OCI-LY1 (cell line): ENCODE results near the gene EFNA2.
"Not testable (repeated sequence)": the region's sequence is repeated elsewhere in the genome, so short reads cannot be mapped to it uniquely, and the experiment has no call there.

ENCODE experiments used
- H2AFZ ChIP-seq: fragments of 200-600 bp; sonication (generic), shearing (Covaris generic); 2 replicates; pipeline ENCODE4 v1.6.0; 2014; ENCODE audit warnings: antibody characterized with exemption, mild to moderate bottlenecking, low read length
- H3F3A ChIP-seq: fragments of 200-600 bp; sonication (generic), shearing (Covaris generic); 2 replicates; pipeline ENCODE4 v1.6.0; 2014; ENCODE audit warnings: mild to moderate bottlenecking, antibody characterized with exemption, low read length, moderate library complexity; ENCODE audit not compliant: insufficient read depth
- H3K27ac ChIP-seq: fragments of 200-600 bp; sonication (generic); 2 replicates; pipeline ENCODE4 v1.5.1; 2014; ENCODE audit warnings: low read length, mixed run types, mild to moderate bottlenecking, low read depth; ENCODE audit not compliant: poor library complexity, severe bottlenecking
- H3K27me3 ChIP-seq: fragments of 200-600 bp; sonication (generic); 2 replicates; pipeline ENCODE4 v1.6.0; 2014; ENCODE audit warnings: antibody characterized with exemption, mild to moderate bottlenecking, low read length, moderate library complexity; ENCODE audit not compliant: insufficient read depth
- H3K36me3 ChIP-seq: fragments of 200-600 bp; sonication (generic); 2 replicates; pipeline ENCODE4 v1.6.1; 2014; ENCODE audit warnings: mild to moderate bottlenecking, antibody characterized with exemption, low read length, moderate library complexity, mixed read lengths; ENCODE audit not compliant: insufficient read depth
- H3K4me1 ChIP-seq: fragments of 200-600 bp; sonication (generic); 2 replicates; pipeline ENCODE4 v1.5.1; 2014; ENCODE audit warnings: mild to moderate bottlenecking, low read length, moderate library complexity; ENCODE audit not compliant: insufficient read depth, severe bottlenecking
- H3K4me2 ChIP-seq: fragments of 200-600 bp; sonication (generic), shearing (Covaris generic); 2 replicates; pipeline ENCODE4 v1.6.1; 2014; ENCODE audit warnings: low read length
- H3K4me3 ChIP-seq: fragments of 200-600 bp; sonication (generic); 2 replicates; pipeline ENCODE4 v1.5.1; 2014; ENCODE audit warnings: low read length, low read depth, mild to moderate bottlenecking, mixed read lengths; ENCODE audit not compliant: poor library complexity, severe bottlenecking
- H3K79me2 ChIP-seq: fragments of 200-600 bp; shearing (Covaris generic); 2 replicates; pipeline ENCODE4 v1.6.1; 2016; ENCODE audit warnings: mixed run types, low read length, mixed read lengths; ENCODE audit not compliant: insufficient read depth
- H3K9ac ChIP-seq: fragments of 200-600 bp; sonication (generic), shearing (Covaris generic); 2 replicates; pipeline ENCODE4 v1.6.1; 2014; ENCODE audit warnings: mild to moderate bottlenecking, low read length, mixed read lengths
- H3K9me2 ChIP-seq: fragments of 200-600 bp; sonication (generic), shearing (Covaris generic); 2 replicates; pipeline ENCODE4 v1.6.1; 2014; ENCODE audit warnings: low read depth, mild to moderate bottlenecking, low read length, mixed read lengths
- H3K9me3 ChIP-seq: fragments of 200-600 bp; shearing (Covaris generic); 2 replicates; pipeline ENCODE4 v1.6.1; 2014; ENCODE audit warnings: low read length, mixed read lengths
- H4K20me1 ChIP-seq: fragments of 200-600 bp; sonication (generic), shearing (Covaris generic); 2 replicates; pipeline ENCODE4 v1.6.0; 2016; ENCODE audit warnings: mild to moderate bottlenecking, low read length; ENCODE audit not compliant: insufficient read depth
- CTCF ChIP-seq: fragments of 200-600 bp; sonication (generic), shearing (Covaris generic); IDR thresholded peaks from 2 replicates; pipeline ENCODE4 v1.5.1; 2017; ENCODE audit warnings: mild to moderate bottlenecking, antibody characterized with exemption, low read length, moderate library complexity, mixed read lengths
- EZH2 ChIP-seq: fragments of 200-600 bp; sonication (generic), shearing (Covaris generic); IDR thresholded peaks from 2 replicates; pipeline ENCODE4 v1.8.0; 2017; ENCODE audit warnings: borderline replicate concordance, mixed run types, mild to moderate bottlenecking, antibody characterized with exemption, low read length, moderate library complexity, mixed read lengths

The EFNA2 gene

GRCh38 chr19:1317274-1318003 lies 31.8 kb downstream of the EFNA2 start:
- H3K36me3 ChIP-seq, result no peaks in the 10 kb centered on the region
- H3K79me2 ChIP-seq, result no peaks in the 10 kb centered on the region
- H3K9me3 ChIP-seq, result no peaks in the 10 kb centered on the region
- no peaks in the 10 kb centered on the region for H3F3A ChIP-seq
- H2AFZ ChIP-seq, result no peak overlapping the region
- no peak for TF ChIP-seq EZH2
- no peak overlapping the region for H3K4me3 ChIP-seq
- H4K20me1 ChIP-seq, result no peaks in the 10 kb centered on the region
- H3K9ac ChIP-seq, result no peak overlapping the region
- H3K27ac ChIP-seq, result no peak overlapping the region
- H3K4me1 ChIP-seq, result no peaks in the 10 kb centered on the region
- no peak overlapping the region for H3K4me2 ChIP-seq
- no peaks in the 10 kb centered on the region for H3K9me2 ChIP-seq
- H3K27me3 ChIP-seq, result peaks cover 15% of the 10 kb centered on the region; the same call in 1 of the 2 replicates

GRCh38 chr19:1318678-1319471 lies 33.2 kb downstream of the EFNA2 start:
- Histone ChIP-seq H3K79me2 (no peaks in the 10 kb centered on the region), H3K4me3 (no peak overlapping the region), H3F3A (no peaks in the 10 kb centered on the region), H3K4me1 (no peaks in the 10 kb centered on the region), H3K27ac (no peak overlapping the region), H4K20me1 (no peaks in the 10 kb centered on the region), H3K9ac (no peak overlapping the region), H3K4me2 (no peak overlapping the region; the same call in 1 of the 2 replicates), H2AFZ (no peak overlapping the region), H3K27me3 (peaks cover 22% of the 10 kb centered on the region; the same call in 1 of the 2 replicates), H3K9me2 (no peaks in the 10 kb centered on the region), H3K9me3 (no peaks in the 10 kb centered on the region), H3K36me3 (no peaks in the 10 kb centered on the region)
- TF ChIP-seq EZH2 (no peak), CTCF (no peak)

GRCh38 chr19:1320282-1320650 lies 34.6 kb downstream of the EFNA2 start:
- H3K4me1 ChIP-seq, H2AFZ ChIP-seq, H3K79me2 ChIP-seq, H3K4me2 ChIP-seq, H3K4me3 ChIP-seq, H3K27ac ChIP-seq, H4K20me1 ChIP-seq, H3F3A ChIP-seq, H3K9ac ChIP-seq, H3K36me3 ChIP-seq, H3K9me2 ChIP-seq, H3K9me3 ChIP-seq: not testable (repeated sequence)
- H3K27me3 ChIP-seq, result peaks cover 22% of the 10 kb centered on the region; the same call in 1 of the 2 replicates

- Histone ChIP-seq H2AFZ (no peak overlapping the region), H3K4me1 (no peaks in the 10 kb centered on the region), H3K9me2 (no peaks in the 10 kb centered on the region), H3K9ac (no peak overlapping the region), H3K27ac (no peak overlapping the region), H3K79me2 (no peaks in the 10 kb centered on the region), H3K36me3 (no peaks in the 10 kb centered on the region), H3K4me2 (no peak overlapping the region), H3K4me3 (no peak overlapping the region), H3K27me3 (peaks cover 17% of the 10 kb centered on the region; the same call in 1 of the 2 replicates), H4K20me1 (no peaks in the 10 kb centered on the region), H3F3A (no peaks in the 10 kb centered on the region), H3K9me3 (no peaks in the 10 kb centered on the region)
- TF ChIP-seq CTCF (no peak), EZH2 (no peak)
Measured at GRCh38 chr19:1321539-1321938, 35.9 kb downstream of the EFNA2 start.
